Ammon's horn (tissue), 1 donor: Measurements from ENCODE around the gene CIT.
A peak's percentile ranks its signal among the peaks of the same experiment; 100 is the strongest.

Experiments
- DNase-seq: peaks from one replicate; pipeline ENCODE4 v3.0.0-alpha.2; 2016; ENCODE audit warnings: low spot score

CIT gene

GRCh38 chr12:119859241-119859640, 17.9 kb downstream of the CIT start:
- no peak for DNase-seq

GRCh38 chr12:119857041-119857591, 20.0 kb downstream of the CIT start:
- DNase-seq = no peak

GRCh38 chr12:119850330-119850729, 26.8 kb downstream of the CIT start:
- DNase-seq = no peak

- peak; percentile 7 for DNase-seq
Measured at GRCh38 chr12:119843100-119843499, 34.0 kb downstream of the CIT start.

- peak; percentile 27 for DNase-seq
Measured at GRCh38 chr12:119842380-119842779, 34.7 kb downstream of the CIT start.

- DNase-seq = no peak
Measured at GRCh38 chr12:119841433-119842210, 35.5 kb downstream of the CIT start.

- no peak for DNase-seq
Measured at GRCh38 chr12:119840582-119840981, 36.5 kb downstream of the CIT start.

- no peak for DNase-seq
Measured at GRCh38 chr12:119840168-119840567, 37.0 kb downstream of the CIT start.

GRCh38 chr12:119838826-119839600, 38.1 kb downstream of the CIT start:
- DNase-seq = no peak

- no peak for DNase-seq
Measured at GRCh38 chr12:119836781-119837180, 40.3 kb downstream of the CIT start.

- no peak for DNase-seq
Measured at GRCh38 chr12:119835068-119835467, 42.1 kb downstream of the CIT start.

- DNase-seq = no peak
Measured at GRCh38 chr12:119829439-119829838, 47.7 kb downstream of the CIT start.

- DNase-seq = no peak
Measured at GRCh38 chr12:119828300-119828699, 48.8 kb downstream of the CIT start.

GRCh38 chr12:119827760-119828159, 49.4 kb downstream of the CIT start:
- DNase-seq = no peak

GRCh38 chr12:119826661-119827445, 50.3 kb downstream of the CIT start:
- DNase-seq = no peak

GRCh38 chr12:119825262-119825661, 51.9 kb downstream of the CIT start:
- no peak for DNase-seq

GRCh38 chr12:119822046-119822445, 55.1 kb downstream of the CIT start:
- DNase-seq = no peak

GRCh38 chr12:119819322-119819721, 57.8 kb downstream of the CIT start:
- no peak for DNase-seq

GRCh38 chr12:119817546-119818343, 59.4 kb downstream of the CIT start:
- no peak for DNase-seq

- no peak for DNase-seq
Measured at GRCh38 chr12:119809023-119809422, 68.1 kb downstream of the CIT start.

- DNase-seq = no peak
Measured at GRCh38 chr12:119808441-119808840, 68.7 kb downstream of the CIT start.
